ENCODE data around the gene ATP6V1C2.

The ATP6V1C2 gene, protein sequence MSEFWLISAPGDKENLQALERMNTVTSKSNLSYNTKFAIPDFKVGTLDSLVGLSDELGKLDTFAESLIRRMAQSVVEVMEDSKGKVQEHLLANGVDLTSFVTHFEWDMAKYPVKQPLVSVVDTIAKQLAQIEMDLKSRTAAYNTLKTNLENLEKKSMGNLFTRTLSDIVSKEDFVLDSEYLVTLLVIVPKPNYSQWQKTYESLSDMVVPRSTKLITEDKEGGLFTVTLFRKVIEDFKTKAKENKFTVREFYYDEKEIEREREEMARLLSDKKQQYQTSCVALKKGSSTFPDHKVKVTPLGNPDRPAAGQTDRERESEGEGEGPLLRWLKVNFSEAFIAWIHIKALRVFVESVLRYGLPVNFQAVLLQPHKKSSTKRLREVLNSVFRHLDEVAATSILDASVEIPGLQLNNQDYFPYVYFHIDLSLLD

DNA sequence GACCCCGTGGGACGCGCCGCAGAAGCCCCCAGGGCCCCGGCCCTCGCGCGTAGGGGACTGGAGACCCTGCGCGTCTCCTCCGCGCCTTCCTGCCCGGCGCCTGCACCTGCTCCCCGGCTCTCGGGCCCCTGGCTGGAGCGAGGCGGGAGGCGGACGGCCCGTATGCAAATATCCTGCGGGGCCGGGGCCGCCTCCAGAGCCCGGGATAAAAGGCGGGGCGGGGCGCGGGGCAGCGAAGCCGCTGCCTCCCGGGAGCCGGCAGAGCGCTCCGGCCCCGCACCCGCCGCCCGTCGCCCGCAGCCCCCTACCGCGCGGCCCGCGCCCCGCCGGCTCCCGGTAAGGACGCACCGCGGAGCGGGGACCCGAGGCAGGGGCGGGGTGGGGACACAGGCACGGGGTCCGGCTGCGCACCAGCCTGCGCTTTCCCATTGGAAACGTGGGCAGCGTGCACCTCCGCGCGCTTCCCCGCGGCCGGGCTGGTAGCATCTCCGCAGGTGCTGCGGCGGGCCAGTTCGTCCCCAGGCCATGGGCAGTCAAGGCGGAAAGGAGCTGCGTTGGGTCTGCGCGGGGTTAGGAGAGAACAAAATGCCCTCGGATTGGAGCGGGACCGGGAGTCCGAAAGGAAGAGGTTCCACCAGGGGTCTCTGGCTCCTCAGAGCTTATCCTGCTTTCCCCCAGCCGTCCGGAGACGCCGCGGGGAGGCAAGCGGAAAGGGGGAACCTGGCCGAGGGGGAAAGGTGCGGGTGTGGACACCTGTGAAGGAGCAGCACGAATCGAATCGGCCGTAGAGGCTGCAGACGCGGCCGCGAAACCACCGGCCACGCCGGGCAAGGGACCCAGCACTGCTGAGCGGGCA, at the start of gene ATP6V1C2:
Gene ATP6V1C2, plus strand, starts transcription at position 235 of the 856 bp plus-strand sequence. CDS start 1,220 bp downstream, outside the sequence.
- intact Hi-C loops (cut with DNase I) = no loop called here
- no peak for DNase-seq

DNA sequence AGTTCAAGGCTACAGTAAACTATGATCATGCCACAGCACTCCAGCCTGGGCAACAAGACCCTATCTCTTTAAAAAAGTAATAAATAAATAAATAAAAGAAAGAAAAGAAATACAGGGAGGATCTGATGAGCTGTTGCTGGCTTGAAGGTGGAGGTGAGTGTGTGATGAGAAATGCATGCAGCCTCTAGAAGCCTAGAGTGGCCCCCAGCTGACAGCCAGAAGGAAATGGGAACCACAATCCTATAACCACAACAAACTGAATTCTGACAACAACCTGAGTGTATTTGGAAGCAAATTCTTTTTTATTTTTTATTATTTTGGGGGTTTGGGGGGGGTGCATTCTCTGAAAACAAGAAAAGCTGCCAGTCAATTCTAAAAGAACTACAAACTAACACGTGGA, 46.3 kb upstream of the ATP6V1C2 start:
- no peak for DNase-seq
- intact Hi-C loops (cut with DNase I) = no loop called here

DNA sequence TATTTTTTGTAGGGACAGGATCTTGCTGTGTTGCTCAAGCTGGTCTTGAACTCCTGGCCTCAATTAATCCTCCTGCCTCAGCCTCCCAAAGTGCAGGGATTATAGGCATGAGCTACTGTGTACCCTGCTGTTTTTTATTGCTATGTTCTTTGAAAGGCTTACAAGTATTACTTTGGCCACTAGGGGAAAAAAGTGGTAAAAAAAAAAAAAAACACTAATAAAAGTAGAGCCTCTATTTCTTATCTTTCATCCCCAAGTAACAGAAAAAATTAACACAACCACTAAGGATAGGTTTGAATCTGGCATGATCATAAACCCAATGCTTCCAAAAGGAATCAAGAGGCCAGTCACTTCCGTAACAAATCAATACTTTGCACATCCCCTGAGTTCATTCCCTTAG, 43.2 kb upstream of the ATP6V1C2 start:
- DNase-seq = no peak
- intact Hi-C loops (cut with DNase I) = no loop called here

DNA sequence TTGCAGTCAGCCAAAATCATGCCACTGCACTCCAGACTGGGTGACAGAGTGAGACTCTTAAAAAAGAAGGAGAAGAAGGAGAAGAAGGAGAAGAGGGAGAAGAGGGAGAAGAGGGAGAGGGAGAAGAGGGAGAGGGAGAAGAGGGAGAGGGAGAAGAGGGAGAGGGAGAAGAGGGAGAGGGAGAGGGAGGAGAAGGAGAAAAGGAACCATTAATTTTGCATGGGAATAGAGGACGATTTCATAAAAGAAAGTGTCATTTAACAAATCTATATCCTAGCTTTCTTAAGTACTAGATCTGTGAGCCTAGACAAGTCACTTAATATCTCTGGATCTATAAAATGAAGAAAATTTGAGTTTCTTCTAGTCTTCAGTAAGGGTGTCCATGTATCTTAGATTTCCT, 41.2 kb upstream of the ATP6V1C2 start:
- DNase-seq = no peak
- intact Hi-C loops (cut with DNase I) = loop anchor here (10.0 kb wide), 1 partner anchor 235 kb away; the partner anchor contains the start of gene ODC1

DNA sequence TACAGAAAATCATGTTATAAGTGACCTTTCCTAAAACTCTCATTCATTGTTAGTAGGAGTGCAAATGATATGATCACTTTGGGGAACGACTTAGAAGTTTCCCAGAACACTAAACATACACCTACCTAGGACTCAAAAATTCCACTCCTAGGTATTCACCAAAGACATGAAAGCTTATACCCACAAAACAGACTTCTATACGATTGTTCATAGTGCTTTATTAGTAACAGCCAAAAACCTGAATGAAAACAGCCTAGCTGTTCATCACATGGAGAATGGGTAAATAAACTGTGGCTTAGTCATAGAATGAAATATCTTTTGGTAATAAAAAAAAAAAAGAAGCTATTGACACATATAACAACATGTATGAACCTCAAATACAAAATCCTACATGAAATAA, 40.5 kb upstream of the ATP6V1C2 start:
- intact Hi-C loops (cut with DNase I) = loop anchor here (10.0 kb wide), 1 partner anchor 236 kb away; the partner anchor contains the start of gene ODC1
- no peak for DNase-seq

DNA sequence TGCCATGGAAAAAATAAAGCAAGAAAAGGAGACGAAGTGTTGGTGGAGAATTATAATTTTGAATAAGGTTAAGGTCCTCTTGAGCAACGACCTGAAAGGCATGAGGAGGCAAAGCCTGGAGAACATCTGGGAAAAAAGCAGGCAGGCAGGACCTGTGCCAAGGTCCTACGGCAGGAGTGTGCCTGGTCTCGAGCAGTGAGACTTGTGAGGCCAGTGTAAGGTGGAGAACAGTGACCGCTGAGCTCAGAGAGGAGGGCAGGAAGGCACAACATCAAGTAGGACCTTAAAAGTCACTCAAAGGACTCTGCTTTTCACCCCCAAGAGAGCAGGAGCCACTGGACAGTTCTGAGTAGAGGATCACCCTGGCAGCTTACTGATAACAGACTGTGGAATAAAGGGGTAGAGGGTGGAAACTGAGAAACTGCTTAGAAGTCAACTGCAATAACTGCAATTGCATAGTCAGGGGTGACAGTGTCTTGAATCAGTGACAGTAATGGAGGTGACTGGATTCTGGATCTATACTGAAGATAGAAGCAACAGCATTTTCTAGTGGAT, 35.2 kb upstream of the ATP6V1C2 start:
- DNase-seq = no peak
- intact Hi-C loops (cut with DNase I) = loop anchor here (10.0 kb wide), 1 partner anchor 241 kb away; the partner anchor contains the start of gene ODC1

DNA sequence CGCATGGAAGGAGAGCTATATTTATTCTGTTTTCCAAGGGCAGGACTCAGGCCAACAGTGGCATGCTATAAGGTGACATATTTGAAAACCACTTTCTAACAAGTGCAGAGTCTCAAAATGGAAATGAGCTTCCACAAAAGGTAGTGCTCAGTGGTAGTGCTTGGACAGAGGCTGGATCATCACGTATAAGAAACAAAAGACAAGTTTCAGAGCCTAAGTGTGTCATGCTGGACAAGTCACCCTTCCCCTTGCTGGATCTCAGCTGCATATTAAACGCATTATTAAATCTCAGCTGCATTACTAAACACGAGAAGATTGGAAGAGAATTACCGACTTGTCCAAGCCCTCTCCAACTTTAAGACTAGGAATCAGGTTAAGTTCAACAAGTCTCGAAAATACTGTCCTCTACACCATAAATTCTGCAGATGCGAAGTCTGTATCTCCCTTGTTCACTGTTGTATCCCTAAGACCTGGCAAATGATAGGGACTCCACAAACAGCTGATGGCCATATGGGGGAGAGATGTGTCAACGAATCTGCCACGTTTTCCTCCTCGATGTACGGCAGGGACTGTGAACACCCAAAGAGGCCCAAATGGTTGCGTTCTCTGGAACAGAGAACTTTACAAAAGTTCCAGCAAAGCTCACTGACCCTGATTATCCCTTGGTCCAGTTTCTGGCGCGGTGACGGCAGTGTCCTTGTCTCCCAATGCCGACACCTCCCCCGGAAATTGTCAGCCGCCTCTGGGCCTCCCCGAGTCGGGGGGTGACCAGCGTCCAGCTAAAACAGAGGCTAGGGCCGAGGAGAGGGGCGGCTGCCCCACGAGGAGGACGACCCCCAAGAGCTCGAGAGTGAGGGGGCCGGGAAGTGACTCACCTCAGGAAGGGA, 32.3 kb upstream of the ATP6V1C2 start:
- DNase-seq = peak in 10 of 42 donors; percentile 5 to 40 (median 16)
- intact Hi-C loops (cut with DNase I) = loop anchor here (10.0 kb wide), 1 partner anchor 244 kb away; the partner anchor contains the start of gene ODC1

DNA sequence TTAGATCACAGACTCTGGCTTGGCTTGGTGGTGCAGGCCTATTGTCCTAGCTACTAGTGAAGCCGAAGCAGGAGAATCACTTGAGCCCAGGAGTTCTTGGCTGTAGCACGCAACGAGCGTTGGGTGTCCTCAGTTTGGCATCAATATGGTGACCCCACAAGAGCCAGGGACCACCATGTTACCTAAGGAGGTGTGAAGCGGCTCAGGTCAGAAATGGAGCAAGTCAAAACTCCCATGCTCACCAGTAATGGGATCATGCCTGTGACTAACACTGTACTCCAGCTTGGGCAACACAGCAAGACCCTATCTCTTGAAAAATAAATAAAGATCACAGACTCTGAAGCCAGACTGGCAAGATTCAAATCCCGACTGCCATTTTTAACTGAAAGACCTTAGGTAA, 29.9 kb upstream of the ATP6V1C2 start:
- intact Hi-C loops (cut with DNase I) = no loop called here
- no peak for DNase-seq

DNA sequence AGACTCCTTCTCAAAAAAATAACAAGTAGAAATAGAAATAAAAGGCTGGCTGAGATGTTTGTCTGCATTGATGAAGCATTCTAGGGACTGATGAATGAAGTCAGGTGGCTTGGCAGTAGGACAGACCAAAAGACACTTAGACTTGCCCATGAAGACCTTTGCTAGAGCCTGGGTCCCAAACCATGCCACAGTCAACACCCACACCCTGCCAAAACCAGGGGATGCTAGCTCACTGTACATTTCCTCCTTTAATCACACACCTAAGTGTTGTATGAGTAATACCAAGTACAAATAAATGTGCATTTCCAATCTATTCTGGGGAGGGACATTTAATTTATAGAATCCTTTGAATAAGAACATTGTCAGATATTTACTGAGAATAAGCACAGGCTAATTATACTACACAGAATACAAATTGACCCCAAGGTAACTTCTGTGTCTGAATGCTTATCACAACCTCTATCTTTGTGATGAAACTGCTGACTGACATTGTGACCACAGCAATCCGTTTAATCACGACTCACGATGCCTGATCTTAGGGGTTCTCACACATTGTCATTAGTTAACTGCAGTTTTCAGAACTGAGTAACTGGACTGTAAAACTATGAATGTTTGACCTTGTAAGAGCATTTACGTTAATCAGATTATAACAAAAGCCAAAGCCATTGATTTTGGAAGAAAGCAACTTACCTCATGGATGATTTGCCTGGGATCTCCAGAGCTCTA, 21.2 kb upstream of the ATP6V1C2 start:
- intact Hi-C loops (cut with DNase I) = no loop called here
- no peak for DNase-seq

DNA sequence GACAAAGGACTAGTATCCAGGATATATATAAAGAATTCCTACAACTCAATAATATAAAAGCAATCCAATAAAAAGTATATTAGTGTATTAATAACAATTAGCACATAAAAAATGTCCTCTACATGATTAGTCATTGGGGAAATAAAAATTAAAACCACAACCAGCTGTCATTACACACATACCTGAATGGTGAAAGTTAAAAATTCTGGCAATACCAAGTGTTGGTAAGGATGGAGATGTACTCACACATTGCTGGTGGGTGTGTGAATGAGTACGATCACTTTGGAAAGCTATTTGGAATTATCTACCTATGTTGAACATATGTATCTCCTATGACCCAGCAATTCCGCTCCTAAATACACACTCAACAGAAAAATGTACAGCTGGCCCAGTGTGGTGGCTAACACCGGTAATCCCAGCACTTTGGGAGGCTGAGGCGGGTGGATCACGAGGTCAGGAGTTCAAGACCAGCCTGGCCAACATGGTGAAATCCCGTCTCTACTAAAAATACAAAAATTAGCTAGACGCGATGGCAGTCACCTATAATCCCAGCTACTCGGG, 17.3 kb upstream of the ATP6V1C2 start:
- intact Hi-C loops (cut with DNase I) = no loop called here
- DNase-seq = no peak

DNA sequence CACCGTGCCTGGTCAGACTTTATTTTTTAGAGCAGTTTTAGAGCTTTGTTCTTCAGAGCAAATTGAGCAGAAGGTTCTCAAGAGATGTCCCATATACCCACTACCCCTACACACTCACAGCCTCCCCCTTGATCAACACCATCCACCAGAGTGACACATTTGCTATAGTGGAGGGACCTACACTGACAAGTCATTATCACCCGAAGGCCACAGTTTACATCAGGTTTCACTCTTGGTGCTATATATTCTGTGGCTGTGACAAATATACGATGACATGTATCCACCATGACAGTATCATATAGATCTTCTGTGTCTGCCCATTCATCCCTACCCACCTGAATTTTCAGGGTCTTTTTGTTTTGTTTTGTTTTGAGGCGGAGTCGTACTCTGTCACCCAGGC, 15.4 kb upstream of the ATP6V1C2 start:
- intact Hi-C loops (cut with DNase I) = no loop called here
- no peak for DNase-seq

DNA sequence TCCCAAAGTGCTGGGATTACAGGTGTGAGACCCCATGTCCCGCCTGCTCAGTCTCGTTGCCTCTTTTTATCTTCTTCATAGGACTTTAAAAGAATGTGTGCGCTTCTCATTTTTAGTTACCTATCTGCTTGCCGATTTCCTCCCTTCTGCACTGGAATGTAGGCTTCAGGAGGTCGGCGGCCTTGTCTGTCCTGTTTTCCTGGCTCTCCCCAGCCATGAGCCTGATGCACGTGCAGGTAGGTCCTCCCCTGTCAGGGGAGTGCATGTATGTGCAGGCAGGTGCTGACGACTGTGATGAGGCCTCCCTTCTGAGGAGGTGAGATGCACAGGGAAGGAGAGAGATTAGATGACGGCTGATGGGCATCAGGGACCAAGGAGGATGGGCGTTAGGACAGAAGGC, 13.6 kb upstream of the ATP6V1C2 start:
- intact Hi-C loops (cut with DNase I) = no loop called here
- DNase-seq = no peak

DNA sequence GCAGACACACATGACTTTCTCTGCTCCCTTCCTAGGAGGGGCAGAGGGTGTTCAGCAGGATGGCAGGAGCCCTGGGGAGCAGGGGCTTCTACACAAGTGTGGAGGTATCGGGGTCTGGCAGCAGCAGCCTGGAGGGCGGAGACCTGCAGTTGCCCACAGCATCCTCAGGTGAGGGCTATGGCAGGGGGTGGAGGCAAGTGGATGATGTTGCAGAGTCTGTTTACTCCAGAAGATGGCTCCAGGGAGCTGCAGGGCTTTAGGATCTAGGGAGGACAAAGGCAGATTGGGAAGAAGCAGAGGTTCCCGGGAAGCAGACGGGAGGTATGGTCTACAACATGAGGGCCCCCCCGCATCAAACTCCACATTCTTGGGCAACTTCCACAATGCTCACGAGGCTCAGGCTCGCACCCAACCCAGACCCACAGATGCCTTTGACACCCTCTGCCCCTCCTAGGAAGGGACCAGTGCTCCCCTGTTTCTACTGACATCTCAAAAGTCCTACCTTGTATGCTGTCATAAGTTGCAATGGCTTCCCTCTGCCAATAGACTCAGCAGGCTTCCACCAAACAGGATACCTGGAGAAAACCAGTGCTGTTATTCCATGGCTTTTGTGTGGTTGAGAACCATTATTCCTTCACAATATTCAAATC, 12.0 kb upstream of the ATP6V1C2 start:
- no peak for DNase-seq
- intact Hi-C loops (cut with DNase I) = no loop called here

DNA sequence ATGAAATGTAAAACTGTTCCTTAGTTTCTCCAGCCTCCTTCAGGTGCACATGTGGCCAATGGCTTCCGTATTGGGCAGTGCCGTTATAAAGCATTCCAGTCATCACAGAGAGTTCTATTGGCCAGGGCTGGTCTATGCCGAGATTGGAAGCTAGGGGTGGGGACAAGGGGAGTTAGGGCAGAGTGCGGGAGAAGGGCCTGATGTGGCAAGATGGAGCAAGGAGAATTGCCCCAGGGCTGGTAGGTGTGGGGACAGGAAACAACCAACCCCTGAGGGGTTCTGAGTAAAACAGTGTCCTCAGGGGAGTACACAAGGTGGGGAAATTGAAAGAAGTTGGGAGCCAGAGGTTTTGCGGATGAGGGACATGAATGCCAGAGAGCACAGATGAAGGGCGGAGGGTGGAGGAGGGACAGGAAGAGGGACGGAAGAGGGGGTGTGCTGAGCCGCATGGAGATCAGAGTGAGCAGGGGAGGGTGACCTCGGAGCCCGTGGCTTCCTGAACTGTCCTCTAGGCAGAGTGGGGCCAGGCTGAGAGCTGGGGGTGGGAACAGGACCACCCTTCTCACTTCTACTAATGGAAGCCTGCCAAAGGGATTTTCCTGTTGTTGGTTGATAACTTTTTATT, 9.1 kb upstream of the ATP6V1C2 start:
- intact Hi-C loops (cut with DNase I) = no loop called here
- DNase-seq = no peak

DNA sequence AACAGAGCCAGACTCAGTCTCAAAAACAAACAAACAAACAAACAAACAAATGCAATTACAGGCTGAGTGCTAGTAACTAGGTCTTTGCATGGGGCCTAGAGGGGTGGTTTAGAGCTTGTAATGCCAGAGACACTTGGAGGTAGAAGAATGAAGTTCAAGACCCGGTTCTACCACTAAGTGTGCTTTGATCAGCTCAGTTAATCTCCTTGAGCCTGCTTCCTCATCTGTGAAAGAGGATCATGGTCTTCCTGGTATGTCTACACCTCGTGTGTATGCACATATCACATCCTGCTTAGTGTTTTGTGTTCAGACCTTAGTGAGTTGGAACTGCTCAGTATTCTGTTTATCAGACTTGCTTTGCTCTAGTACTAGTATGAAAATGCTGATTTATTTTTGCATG, 4.8 kb upstream of the ATP6V1C2 start:
- no peak for DNase-seq
- intact Hi-C loops (cut with DNase I) = no loop called here

DNA sequence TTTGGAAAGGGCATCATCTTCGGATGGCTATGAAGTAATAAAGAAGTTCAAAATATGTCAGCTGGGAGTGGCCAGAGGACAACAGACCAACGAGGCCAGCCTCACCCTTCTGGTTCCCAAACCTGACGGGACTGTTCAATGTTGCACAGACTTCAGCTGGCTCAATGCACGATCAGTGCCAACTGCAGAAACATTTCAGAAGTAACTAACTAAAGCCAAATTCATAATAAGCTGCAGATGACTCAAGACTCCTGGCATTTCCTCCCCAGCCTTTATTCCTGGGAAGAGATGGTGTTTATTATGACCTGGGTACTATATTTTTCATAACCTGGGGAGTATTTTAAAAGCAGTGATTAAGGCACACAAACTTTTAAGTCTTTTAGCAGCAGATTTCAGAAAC, 3.8 kb upstream of the ATP6V1C2 start:
- DNase-seq = no peak
- intact Hi-C loops (cut with DNase I) = no loop called here

DNA sequence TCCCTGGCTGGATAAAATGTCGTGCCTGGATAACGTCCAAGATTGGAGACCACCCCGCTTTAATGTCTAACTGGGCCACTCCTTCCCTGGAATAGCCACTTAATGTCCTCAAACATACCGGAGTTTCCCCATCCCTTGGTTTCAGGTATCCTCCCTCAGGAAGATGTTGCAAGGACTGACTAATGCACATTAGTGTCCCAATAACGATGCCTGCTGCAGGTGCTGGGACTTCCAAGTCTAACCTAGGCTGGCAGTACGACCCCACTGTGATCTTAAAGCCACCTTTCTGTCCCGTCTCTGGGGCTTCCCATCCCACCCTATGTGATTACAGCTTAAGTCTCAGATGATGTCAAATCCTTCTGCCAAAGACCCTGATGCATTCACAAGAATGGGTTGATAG, 1.1 kb upstream of the ATP6V1C2 start:
- no peak for DNase-seq
- intact Hi-C loops (cut with DNase I) = no loop called here
